Inflammatory macrophage (primary cell): ENCODE data around the gene TNFRSF6B.

Source experiments
- DNase-seq, 2 donors: peaks; one replicate each; pipeline ENCODE4 v3.0.0-alpha.2; 2020 to 2022

TNFRSF6B gene

GRCh38 chr20:63698739-63699465 is 2.5 kb downstream of the TNFRSF6B start:
- DNase-seq, result no peak

GRCh38 chr20:63699466-63700198 is 3.2 kb downstream of the TNFRSF6B start:
- DNase-seq, result no peak

GRCh38 chr20:63700199-63701050 is 4.0 kb downstream of the TNFRSF6B start:
- no peak for DNase-seq

GRCh38 chr20:63701051-63701328 is 4.5 kb downstream of the TNFRSF6B start:
- no peak for DNase-seq

GRCh38 chr20:63701329-63702035 is 5.0 kb downstream of the TNFRSF6B start:
- DNase-seq, result no peak

GRCh38 chr20:63702036-63702665 is 5.7 kb downstream of the TNFRSF6B start:
- no peak for DNase-seq

- DNase-seq, result no peak
These were observed 6.5 kb downstream of the TNFRSF6B start for GRCh38 chr20:63702751-63703470.

- DNase-seq, result no peak
These were observed 7.1 kb downstream of the TNFRSF6B start for GRCh38 chr20:63703471-63703975.

GRCh38 chr20:63703976-63704748 is 7.7 kb downstream of the TNFRSF6B start:
- DNase-seq, result no peak

GRCh38 chr20:63704749-63705117 is 8.3 kb downstream of the TNFRSF6B start:
- DNase-seq, result no peak

- DNase-seq, result no peak
These were observed 9.0 kb downstream of the TNFRSF6B start for GRCh38 chr20:63705232-63706026.

- no peak for DNase-seq
These were observed 9.7 kb downstream of the TNFRSF6B start for GRCh38 chr20:63706027-63706695.

GRCh38 chr20:63706852-63707557 is 10.6 kb downstream of the TNFRSF6B start:
- peak; percentile 67 to 84 for DNase-seq

GRCh38 chr20:63707558-63708300 is 11.3 kb downstream of the TNFRSF6B start, which contains the start of the genes ARFRP1 and ZGPAT:
Gene ARFRP1, minus strand, starts transcription at chr20:63707976. Its CDS starts 885 bp downstream, at chr20:63707091.
Gene ZGPAT, plus strand, starts transcription at chr20:63708039. Its CDS starts 542 bp downstream, at chr20:63708581.
- DNase-seq, result peak; percentile 89 to 94

- no peak for DNase-seq
These were observed 12.1 kb downstream of the TNFRSF6B start for GRCh38 chr20:63708301-63709148.

- no peak for DNase-seq
These were observed 12.7 kb downstream of the TNFRSF6B start for GRCh38 chr20:63709149-63709527.
